Parathyroid adenoma (tissue), 2 donors: ENCODE measurements around the gene UPF1.

ENCODE experiments used
- H2AFZ ChIP-seq: fragments of 300-600 bp; sonication (generic); one replicate; pipeline ENCODE4 v1.7.0; 2017; ENCODE audit warnings: antibody characterized with exemption, mild to moderate bottlenecking
- H3K27ac ChIP-seq: fragments of 300-600 bp; sonication (generic); one replicate; pipeline ENCODE4 v1.7.0; 2017
- H3K27me3 ChIP-seq: fragments of 300-600 bp; sonication (generic); one replicate; pipeline ENCODE4 v1.7.0; 2017; ENCODE audit warnings: low read length; ENCODE audit not compliant: control insufficient read depth, insufficient read depth
- H3K36me3 ChIP-seq: fragments of 300-600 bp; sonication (generic); one replicate; pipeline ENCODE4 v1.7.0; 2017; ENCODE audit warnings: low read length; ENCODE audit not compliant: control insufficient read depth, insufficient read depth
- H3K4me1 ChIP-seq: fragments of 300-600 bp; sonication (generic); one replicate; pipeline ENCODE4 v1.7.0; 2017; ENCODE audit warnings: control low read depth
- H3K4me2 ChIP-seq: fragments of 300-600 bp; sonication (generic); one replicate; pipeline ENCODE4 v1.7.0; 2017; ENCODE audit warnings: low read length
- H3K4me3 ChIP-seq: fragments of 300-600 bp; sonication (generic); one replicate; pipeline ENCODE4 v1.7.0; 2017; ENCODE audit warnings: low read depth, low read length
- H3K79me2 ChIP-seq: fragments of 300-600 bp; sonication (generic); one replicate; pipeline ENCODE4 v1.7.0; 2017; ENCODE audit warnings: control low read depth
- H3K9ac ChIP-seq: fragments of 300-600 bp; sonication (generic); one replicate; pipeline ENCODE4 v1.7.0; 2017; ENCODE audit warnings: mild to moderate bottlenecking
- H3K9me3 ChIP-seq: fragments of 300-600 bp; sonication (generic); one replicate; pipeline ENCODE4 v1.7.0; 2017; ENCODE audit warnings: low read length; ENCODE audit not compliant: control insufficient read depth
- TF ChIP-seq, protein P1 (sequence below): fragments of 300-600 bp; sonication (generic); IDR thresholded peaks from one replicate; pipeline ENCODE4 v1.7.0; 2017; ENCODE audit warnings: antibody characterized with exemption, mild to moderate bottlenecking
- donor health status: primary hyperparathyroidism.

The UPF1 gene

DNA sequence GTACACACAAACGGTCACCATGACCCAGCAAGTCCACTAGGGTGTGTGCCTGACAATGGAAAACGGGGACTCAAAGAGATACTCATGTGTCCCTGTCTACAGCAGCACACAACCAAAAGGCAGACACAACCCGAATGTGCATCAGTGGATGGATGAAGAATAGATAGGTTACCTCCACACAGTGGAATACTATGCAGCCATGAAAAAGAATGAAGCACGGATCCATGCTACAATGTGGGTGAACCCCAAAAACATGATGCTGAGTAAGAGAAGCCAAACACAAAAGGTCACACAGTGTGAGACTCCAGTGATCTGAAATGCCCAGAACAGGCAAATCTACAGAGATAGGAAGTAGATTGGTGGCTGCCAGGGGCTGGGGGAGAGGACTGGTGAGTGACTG, 55.2 kb downstream of the UPF1 start:
- Histone ChIP-seq H3K27me3 (no peaks in the 10 kb centered on the region), H3K4me1 (no peaks in the 10 kb centered on the region), H3K9ac (no peak overlapping the region), H3K4me3 (no peak overlapping the region), H2AFZ (no peak overlapping the region), H3K36me3 (no peaks in the 10 kb centered on the region), H3K9me3 (no peaks in the 10 kb centered on the region), H3K27ac (no peak overlapping the region), H3K4me2 (no peak overlapping the region), H3K79me2 (no peaks in the 10 kb centered on the region)
- TF ChIP-seq, protein P1, sequence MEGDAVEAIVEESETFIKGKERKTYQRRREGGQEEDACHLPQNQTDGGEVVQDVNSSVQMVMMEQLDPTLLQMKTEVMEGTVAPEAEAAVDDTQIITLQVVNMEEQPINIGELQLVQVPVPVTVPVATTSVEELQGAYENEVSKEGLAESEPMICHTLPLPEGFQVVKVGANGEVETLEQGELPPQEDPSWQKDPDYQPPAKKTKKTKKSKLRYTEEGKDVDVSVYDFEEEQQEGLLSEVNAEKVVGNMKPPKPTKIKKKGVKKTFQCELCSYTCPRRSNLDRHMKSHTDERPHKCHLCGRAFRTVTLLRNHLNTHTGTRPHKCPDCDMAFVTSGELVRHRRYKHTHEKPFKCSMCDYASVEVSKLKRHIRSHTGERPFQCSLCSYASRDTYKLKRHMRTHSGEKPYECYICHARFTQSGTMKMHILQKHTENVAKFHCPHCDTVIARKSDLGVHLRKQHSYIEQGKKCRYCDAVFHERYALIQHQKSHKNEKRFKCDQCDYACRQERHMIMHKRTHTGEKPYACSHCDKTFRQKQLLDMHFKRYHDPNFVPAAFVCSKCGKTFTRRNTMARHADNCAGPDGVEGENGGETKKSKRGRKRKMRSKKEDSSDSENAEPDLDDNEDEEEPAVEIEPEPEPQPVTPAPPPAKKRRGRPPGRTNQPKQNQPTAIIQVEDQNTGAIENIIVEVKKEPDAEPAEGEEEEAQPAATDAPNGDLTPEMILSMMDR: no peak

DNA sequence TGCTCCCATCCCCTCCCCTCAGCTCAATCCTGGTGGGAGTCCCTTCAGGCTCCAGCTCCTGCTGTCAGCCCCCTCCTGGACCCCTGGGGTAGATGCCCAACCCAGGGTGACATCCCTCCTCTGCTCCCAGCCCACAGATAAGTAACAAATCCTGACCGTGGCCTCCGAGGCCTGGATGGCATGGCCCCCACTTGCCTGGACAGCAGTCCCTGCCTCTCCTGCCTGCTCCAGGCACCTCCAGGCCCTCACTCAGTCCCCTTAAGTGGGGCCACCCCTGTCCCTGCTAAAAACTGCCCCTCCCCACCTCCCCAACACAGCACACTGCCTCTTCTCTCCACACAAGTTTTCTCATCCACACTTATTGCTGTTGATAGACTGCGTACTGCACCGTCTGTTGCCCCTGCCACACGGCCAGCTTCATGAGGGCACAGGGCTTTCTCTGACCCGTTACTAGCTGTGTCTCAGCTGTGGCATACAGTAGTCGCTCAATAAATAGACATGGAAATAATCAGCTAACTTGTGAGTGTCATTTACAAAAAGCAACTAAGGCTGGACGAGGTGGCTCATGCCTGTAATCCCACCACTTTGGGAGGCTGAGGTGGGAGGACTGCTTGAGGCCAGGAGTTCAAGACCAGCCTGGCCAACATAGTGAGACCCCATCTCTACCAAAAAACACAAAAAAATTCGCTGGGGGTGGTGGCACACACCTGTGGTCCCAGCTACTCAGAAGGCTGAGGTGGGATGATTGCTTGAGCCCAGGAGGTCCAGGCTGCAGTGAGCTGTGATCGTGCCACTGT, 58.4 kb downstream of the UPF1 start:
- no peak overlapping the region for H3K4me3 ChIP-seq
- no peak overlapping the region for H3K27ac ChIP-seq
- H3K4me2 ChIP-seq: no peak overlapping the region
- H3K4me1 ChIP-seq: peaks cover 2% of the 10 kb centered on the region
- no peaks in the 10 kb centered on the region for H3K79me2 ChIP-seq
- no peaks in the 10 kb centered on the region for H3K36me3 ChIP-seq
- TF ChIP-seq, protein P1: no peak
- no peaks in the 10 kb centered on the region for H3K9me3 ChIP-seq
- no peak overlapping the region for H2AFZ ChIP-seq
- H3K9ac ChIP-seq: no peak overlapping the region
- no peaks in the 10 kb centered on the region for H3K27me3 ChIP-seq

DNA sequence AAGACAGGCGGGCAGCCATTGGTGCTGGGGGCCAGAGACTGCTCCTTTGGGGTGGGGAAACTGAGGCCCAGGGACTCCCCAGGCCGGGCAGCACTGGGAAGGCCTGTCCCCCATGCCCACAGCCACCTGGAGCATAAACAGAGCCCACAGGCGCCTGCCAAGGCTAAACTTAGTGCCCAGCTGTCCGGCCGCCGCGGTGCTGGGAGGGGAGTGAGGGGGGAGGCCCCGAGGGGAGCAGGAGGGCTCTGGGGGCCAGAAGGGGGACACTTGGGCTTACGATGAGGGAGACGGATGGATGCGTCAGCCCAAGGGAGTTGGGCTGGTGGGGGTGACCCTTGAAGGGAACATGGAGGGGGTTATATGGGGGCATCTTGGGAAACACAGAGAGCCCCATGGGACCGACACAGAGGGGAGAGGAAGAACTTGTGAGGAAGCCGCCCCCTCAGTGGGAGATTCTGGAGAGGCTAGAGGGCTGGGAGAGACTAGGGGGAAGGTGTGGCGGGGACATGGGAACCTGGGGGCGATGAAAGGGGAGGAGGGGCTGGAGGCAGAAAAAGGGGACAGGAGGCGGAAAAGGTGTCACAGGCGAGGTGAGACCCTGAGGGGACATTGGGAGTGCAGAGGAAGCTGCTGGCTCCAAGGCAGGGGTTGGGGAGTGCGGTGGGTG, 62.0 kb downstream of the UPF1 start:
- Histone ChIP-seq H3K4me2 (no peak overlapping the region), H3K4me3 (no peak overlapping the region), H3K79me2 (no peaks in the 10 kb centered on the region), H3K9me3 (no peaks in the 10 kb centered on the region), H3K27ac (no peak overlapping the region), H3K27me3 (no peaks in the 10 kb centered on the region), H3K9ac (no peak overlapping the region), H2AFZ (no peak overlapping the region), H3K4me1 (peaks cover 2% of the 10 kb centered on the region), H3K36me3 (no peaks in the 10 kb centered on the region)
- TF ChIP-seq, protein P1: no peak

DNA sequence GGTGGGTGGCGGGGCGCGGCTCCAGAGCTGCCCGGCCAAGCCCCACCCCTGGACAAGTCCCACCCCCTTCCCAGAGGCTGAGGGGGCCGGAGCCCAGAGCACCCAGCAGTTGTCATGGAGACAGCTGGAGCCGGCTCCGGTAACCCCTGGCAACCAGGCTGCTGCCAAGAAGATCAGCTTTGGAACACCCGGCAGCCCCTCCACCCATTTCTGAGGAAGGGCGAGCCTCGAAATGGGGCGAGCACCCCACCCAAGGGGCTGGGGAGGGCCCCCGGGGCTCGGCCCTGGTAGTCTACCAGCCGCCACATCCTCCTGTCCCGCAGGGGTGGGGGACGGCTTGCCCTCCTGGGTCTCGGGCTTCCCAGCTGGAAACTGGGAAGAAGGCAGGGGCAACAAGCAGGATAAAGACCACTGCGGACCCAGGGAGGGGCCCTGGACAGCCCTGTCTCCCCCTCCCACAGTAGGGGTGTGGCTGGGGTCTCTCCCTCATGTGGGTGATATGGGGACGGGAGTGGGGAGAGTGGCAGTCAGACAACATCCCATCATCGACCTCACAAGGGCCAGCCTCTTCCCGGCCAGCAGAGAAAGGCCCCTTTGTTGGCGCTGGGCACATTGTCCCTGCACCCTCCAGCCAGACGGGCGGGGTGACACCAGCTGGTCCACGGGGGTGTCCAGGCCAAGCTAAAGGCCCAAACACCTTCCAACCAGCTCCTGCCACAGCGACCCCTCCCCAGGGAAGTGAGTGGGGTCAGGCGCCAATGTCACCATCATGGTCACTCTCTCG, 62.7 kb downstream of the UPF1 start:
- Histone ChIP-seq H2AFZ (peak overlapping the region; percentile 77), H3K4me3 (peak overlapping the region; percentile 46), H3K36me3 (no peaks in the 10 kb centered on the region), H3K27me3 (no peaks in the 10 kb centered on the region), H3K4me2 (peak overlapping the region; percentile 72), H3K4me1 (peaks cover 2% of the 10 kb centered on the region), H3K9ac (no peak overlapping the region), H3K9me3 (no peaks in the 10 kb centered on the region), H3K27ac (no peak overlapping the region), H3K79me2 (no peaks in the 10 kb centered on the region)
- TF ChIP-seq, protein P1: no peak
